Measurements from ENCODE around the gene STARD9.

Gene STARD9

DNA sequence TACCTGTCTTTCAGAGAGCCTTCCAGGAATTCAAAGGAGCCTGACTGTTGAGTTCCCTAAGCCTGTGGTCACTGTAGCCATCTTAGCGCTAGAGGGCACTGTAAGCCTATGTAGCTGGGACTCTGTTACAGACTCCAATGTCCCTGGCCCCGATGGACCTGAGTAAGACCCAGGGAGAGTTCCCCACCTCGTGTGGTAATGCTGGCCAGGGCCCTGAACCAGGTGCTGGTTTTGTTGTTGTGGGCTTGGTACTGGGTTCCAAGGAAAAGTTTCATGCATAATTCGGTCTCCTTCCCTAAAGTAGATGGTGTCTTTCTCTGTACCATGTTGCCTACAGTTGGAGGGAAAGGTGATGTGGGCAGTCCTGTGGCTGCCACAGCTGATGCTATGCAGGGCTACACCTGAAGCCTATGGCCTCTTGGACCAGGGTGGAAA, 129.1 kb downstream of the STARD9 start:
- peak; percentile 54 for DNase-seq

DNA sequence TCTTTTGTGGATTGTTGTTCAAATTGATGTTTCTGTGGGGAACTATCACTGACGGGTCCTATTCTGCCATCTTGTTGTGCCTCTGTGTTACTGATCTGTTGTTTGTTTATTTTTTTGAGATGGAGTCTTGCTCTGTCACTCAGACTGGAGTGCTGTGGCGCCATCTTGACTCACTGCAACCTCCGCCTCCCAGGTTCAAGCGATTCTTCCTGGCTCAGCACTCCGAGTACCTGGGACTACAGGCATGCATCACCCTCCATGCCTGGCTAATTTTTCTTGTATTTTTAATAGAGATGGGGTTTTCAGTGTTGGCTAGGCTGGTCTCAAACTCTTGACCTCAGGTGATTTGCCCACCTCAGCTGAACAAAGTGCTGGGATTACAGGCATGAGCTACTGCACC, 129.9 kb downstream of the STARD9 start:
- no peak for DNase-seq

- DNase-seq: no peak
These were observed 131.7 kb downstream of the STARD9 start for GRCh38 chr15:42707068-42707467.

- DNase-seq: no peak
These were observed 132.6 kb downstream of the STARD9 start for GRCh38 chr15:42707873-42708544.

- DNase-seq: no peak
These were observed 135.3 kb downstream of the STARD9 start for GRCh38 chr15:42710662-42711061.

DNA sequence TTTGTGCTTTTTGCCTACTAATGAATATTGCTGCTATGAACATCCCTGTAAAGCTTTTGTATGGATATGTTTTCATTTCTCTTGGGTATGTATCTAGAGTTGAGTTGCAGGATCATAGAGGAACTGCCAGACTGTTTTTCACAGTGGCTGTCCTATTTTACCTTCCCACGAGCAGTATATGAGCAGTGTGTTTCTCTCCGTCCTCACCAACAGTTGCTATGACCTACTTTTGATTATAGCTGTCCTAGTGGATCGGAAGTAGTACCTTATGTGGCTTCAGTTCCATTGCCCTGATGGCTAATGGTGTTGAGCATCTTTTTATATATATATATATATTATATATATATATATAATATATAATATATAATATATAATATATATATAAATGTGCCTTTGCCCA, 136.3 kb downstream of the STARD9 start:
- DNase-seq: no peak

DNA sequence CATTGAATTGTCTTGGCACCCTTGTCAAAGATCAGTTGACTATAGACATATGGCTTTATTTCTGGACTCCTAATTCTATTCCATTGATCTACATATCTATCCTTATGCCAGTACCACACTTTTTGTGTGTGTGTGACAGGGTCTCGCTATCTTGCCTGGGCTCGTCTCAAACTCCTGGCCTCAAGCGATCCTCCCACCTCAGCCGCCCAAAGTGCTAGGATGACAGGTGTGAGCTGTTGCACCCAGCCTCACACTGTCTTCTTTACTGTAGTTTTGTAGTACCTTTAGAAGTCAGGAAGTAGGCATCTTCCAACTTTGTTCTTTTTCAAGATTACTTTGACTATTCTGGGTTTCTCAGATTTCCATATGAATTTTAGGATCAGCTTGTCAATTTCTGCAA, 137.2 kb downstream of the STARD9 start:
- no peak for DNase-seq

DNA sequence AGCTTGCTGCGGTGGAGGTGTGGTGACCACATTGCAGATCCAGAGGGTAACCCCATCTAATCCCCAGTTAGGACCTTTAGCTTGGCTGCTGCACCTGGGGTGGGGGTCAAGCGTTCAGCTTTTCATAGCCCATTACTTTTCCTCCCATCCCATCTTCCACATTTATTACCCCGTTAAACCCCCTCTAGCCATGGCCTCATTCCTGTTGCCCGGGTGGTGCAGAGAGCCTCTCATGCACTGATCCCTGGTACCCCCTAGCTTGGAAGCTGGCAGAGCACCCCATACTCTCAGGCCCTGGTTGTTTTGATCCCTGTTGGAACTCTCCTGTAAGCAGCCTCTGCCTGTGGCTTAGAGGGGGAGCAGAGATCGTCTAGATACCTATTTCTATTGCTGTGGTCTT, 140.7 kb downstream of the STARD9 start:
- no peak for DNase-seq

DNA sequence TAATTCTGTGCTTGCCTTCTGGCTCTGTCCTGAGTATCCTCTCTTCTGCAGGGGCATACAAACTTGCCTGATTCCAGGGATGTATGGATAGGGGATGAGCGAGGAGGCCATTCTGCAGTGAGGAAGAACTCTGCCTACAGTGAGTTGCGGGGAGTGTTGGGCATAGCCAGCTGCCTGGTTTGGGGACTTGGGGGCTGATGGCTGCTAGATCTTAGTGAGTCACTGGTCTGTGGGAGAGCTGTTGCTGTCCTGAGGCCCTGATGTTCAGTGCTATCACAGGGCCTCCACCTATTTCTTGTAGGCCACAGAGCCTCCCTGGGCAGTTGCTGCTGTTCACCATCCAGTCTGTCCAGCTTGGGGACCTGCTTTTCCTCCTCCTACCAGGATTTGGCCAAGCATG, 141.2 kb downstream of the STARD9 start:
- no peak for DNase-seq

- DNase-seq: no peak
These were observed 143.6 kb downstream of the STARD9 start for GRCh38 chr15:42719043-42719442.

DNA sequence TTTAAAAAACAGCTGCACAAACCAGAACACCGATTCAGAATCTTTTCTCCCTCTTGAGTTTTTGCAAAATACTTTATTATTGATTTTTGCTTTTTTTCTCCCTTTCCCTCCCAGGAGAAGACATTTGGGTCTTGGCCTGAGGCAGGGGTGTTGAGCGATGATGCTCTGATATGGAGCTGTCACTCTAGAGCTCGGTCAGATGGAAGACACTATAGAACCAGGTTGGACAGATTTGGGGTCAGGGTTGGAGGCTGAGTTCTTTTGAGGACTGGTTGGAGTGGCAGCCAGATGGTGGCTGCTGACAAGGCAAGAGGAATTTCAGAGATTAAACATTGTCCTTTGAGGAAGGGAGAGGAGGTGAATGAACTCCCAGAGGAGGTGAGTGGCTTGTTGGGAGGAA, 144.7 kb downstream of the STARD9 start:
- no peak for DNase-seq

GRCh38 chr15:42721016-42721415, 145.6 kb downstream of the STARD9 start:
- no peak for DNase-seq

GRCh38 chr15:42721916-42722315, 146.5 kb downstream of the STARD9 start:
- DNase-seq: no peak

- no peak for DNase-seq
These were observed 147.7 kb downstream of the STARD9 start for GRCh38 chr15:42723068-42723467.

DNA sequence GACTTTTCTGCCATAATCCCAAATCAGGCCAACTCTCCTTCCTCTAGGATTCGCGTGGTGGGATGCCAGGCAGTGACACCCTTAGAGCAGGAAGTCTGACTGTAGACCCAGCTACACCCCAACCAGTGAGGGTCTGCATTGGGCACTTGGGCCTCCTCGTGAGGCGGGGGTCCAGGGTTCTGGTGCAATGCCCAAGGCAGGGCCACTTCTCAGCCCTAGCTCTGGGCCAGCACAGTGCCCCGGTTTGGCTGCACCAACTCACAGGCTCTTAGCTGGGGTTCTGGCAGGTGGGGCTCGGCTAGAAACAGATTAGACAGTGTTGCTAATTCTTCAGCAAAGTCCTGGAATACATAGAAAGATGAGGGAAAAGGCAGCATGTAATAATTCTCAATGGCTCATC, 148.9 kb downstream of the STARD9 start:
- DNase-seq: no peak

DNA sequence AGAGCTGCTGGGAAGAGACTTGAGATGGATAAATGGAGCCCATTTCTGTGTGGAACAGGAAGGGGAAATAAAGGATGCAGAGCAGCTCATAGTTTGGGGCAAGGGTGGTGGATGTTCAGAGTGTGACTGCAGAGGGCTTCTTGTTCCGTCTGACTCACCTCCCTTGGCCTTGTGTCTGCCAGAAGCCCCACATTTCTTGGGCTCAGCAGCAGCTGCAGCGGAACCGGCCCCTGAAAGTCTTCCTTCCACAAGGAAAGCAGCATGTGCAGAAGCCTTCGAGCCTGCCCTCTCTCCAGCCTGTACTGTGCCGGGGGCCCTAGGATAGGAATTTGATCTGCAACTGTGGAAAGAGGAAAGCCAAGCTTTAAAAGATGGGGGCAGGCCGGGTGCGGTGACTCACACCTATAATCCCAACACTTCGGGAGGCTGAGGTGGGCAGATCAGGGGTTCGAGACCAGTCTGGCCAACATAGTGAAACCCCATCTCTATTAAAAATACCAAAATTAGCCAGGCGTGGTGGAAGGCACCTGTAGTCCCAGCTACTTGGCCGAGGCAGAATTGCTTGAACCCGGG, 150.0 kb downstream of the STARD9 start:
- no peak for DNase-seq

- DNase-seq: no peak
These were observed 150.7 kb downstream of the STARD9 start for GRCh38 chr15:42726114-42726513.

GRCh38 chr15:42727750-42728381, 152.5 kb downstream of the STARD9 start:
- no peak for DNase-seq

- no peak for DNase-seq
These were observed 153.2 kb downstream of the STARD9 start for GRCh38 chr15:42728560-42728959.

GRCh38 chr15:42728972-42729371, 153.6 kb downstream of the STARD9 start:
- no peak for DNase-seq

DNA sequence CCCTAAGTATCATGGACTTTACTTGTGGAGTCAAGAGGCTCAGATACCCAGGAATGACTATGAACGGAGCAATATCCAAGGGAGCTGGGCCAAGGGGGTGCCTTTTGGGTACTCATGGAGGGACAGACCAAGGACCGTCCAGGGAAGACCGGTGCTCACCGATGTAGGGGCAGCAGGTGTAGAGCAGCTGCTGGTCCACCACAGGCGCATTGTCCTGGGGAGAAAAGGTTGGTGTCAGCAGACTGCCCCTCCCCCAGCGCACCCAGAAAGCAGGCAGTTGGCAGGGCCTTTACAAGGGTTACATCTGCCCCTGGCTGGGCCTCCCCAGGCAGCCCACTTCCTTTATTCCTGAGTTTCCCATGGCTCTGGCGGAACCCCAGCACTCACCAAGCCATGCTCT, 154.0 kb downstream of the STARD9 start:
- no peak for DNase-seq

GRCh38 chr15:42730135-42730534, 154.7 kb downstream of the STARD9 start:
- DNase-seq: no peak

DNA sequence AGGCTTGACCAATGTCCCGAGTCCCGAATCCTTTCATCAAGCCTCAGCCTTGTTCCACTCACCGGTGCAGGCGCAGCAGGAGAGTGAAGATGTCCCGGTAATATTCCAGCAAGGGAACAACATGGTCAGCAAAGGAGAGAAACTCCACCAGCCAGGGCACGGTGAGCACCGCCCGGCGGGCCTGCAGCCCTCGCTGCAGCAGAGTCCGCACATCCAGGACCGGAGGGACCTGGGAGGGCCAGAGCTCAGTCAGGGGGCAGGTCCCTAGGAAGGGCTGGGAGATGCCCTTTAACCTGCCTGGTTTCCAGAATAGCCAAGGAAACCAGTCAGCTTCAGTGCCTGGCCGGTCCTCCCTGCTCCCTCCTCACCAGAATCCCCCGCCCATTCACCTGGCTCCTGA, 155.1 kb downstream of the STARD9 start:
- DNase-seq: no peak

DNA sequence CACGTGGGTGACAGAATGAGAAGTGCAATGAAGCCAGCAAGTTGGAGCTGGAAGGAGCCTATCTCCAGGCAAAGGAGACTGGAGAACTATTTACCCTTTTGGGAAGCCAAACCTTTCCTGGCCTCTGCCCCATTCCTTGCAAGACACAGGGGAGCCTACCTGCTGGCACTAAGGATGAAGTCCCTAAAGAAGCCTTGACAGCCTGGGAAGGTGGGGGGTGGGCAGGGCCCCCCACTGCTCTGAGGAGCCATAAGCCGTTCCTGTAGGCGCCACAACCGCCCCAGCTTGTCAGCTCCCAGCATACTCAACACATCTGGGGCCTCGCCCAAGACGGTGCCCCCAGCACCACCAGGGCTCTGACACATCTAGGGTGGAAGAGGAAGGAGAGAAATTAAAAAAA, 156.1 kb downstream of the STARD9 start:
- no peak for DNase-seq

Data from stimulated activated CD4-positive, alpha-beta T cell treated with anti-CD3 and anti-CD28 coated beads, Interleukin-1b, Interleukin-23, amount 100 ng/mL, for 48 hours (primary cell).